WTC11 (cell line): ENCODE measurements around the gene ZNF112. TPM values are rescaled to one million over a fixed set of nuclear protein-coding genes. Genes with fewer than 3 reads are reported as not detected.

Experiments
- ATAC-seq: fragments of 200-7000 bp; cut with Tn5 transposase; 2 replicates; pipeline ENCODE4 v1.10.0; 2021; ENCODE audit warnings: mild to moderate bottlenecking, moderate library complexity
- CTCF ChIA-PET: fragments of 300-600 bp; sonication (Branson Sonifier 250); formaldehyde crosslinking; loops from one replicate; lab custom pipeline; 2021; ENCODE audit warnings: antibody characterized with exemption; lab: Charles Lee
- POLR2A ChIA-PET: fragments of 350-600 bp; sonication (Branson Sonifier 250); formaldehyde crosslinking; loops from one replicate; lab custom pipeline; 2021; ENCODE audit warnings: antibody characterized with exemption; lab: Charles Lee
- DNase-seq: peaks from one replicate; pipeline ENCODE4 v3.0.0; 2021; ENCODE audit warnings: low spot score
- H3K27ac Mint-ChIP-seq: 2 replicates; pipeline ENCODE4 v1.8.0; 2021; ENCODE audit warnings: mixed read lengths
- H3K27me3 Mint-ChIP-seq: 2 replicates; pipeline ENCODE4 v1.8.0; 2021; ENCODE audit warnings: low read depth, mild to moderate bottlenecking, moderate library complexity, mixed read lengths
- H3K36me3 Mint-ChIP-seq: 2 replicates; pipeline ENCODE4 v1.8.0; 2021; ENCODE audit warnings: mixed read lengths
- H3K4me1 Mint-ChIP-seq: 2 replicates; pipeline ENCODE4 v1.8.0; 2022; ENCODE audit warnings: mixed read lengths
- H3K4me3 Mint-ChIP-seq: 2 replicates; pipeline ENCODE4 v1.8.0; 2021; ENCODE audit warnings: mild to moderate bottlenecking, moderate library complexity, mixed read lengths
- H3K9me3 Mint-ChIP-seq: 2 replicates; pipeline ENCODE4 v1.8.0; 2021; ENCODE audit warnings: mixed read lengths
- ATF6 ChIP-seq: sonication (generic); formaldehyde crosslinking; IDR thresholded peaks from 2 replicates; pipeline ENCODE4 v1.8.1; 2023; ENCODE audit warnings: mild to moderate bottlenecking, missing genetic modification reagents
- E2F4 ChIP-seq: sonication (generic); formaldehyde crosslinking; IDR thresholded peaks from 2 replicates; pipeline ENCODE4 v1.8.1; 2022; ENCODE audit warnings: low read depth, mild to moderate bottlenecking, moderate library complexity, missing genetic modification reagents, borderline replicate concordance
- ESRRA ChIP-seq: sonication (generic); formaldehyde crosslinking; IDR thresholded peaks from 2 replicates; pipeline ENCODE4 v1.8.1; 2022; ENCODE audit warnings: mild to moderate bottlenecking, missing genetic modification reagents, borderline replicate concordance
- FOXK1 ChIP-seq: sonication (generic); formaldehyde crosslinking; IDR thresholded peaks from 2 replicates; pipeline ENCODE4 v1.8.0; 2022; ENCODE audit warnings: mild to moderate bottlenecking, moderate library complexity, missing genetic modification reagents
- IRF1 ChIP-seq: sonication (generic); formaldehyde crosslinking; IDR thresholded peaks from 2 replicates; pipeline ENCODE4 v1.8.0; 2023; ENCODE audit warnings: missing genetic modification reagents
- JAZF1 ChIP-seq: fragments of 250-450 bp; sonication (Bioruptor Pico); IDR thresholded peaks from 2 replicates; pipeline ENCODE4 v1.9.0; 2021; ENCODE audit warnings: moderate library complexity, mild to moderate bottlenecking, inconsistent platforms
- JUN ChIP-seq: sonication (generic); formaldehyde crosslinking; IDR thresholded peaks from 2 replicates; pipeline ENCODE4 v1.8.0; 2023; ENCODE audit warnings: mild to moderate bottlenecking, missing genetic modification reagents
- KAT7 ChIP-seq: sonication (generic); formaldehyde crosslinking; IDR thresholded peaks from 2 replicates; pipeline ENCODE4 v1.8.1; 2023; ENCODE audit warnings: missing genetic modification reagents, mild to moderate bottlenecking, borderline replicate concordance
- MXD4 ChIP-seq: fragments of 250-450 bp; sonication (Bioruptor Pico); IDR thresholded peaks from 2 replicates; pipeline ENCODE4 v1.8.0; 2021; ENCODE audit warnings: mild to moderate bottlenecking, moderate library complexity, borderline replicate concordance
- NFATC4 ChIP-seq: fragments of 250-450 bp; sonication (Bioruptor Pico); IDR thresholded peaks from 2 replicates; pipeline ENCODE4 v1.9.0; 2021; ENCODE audit warnings: mild to moderate bottlenecking
- NR1H2 ChIP-seq: sonication (generic); formaldehyde crosslinking; IDR thresholded peaks from 2 replicates; pipeline ENCODE4 v1.9.0; 2021; ENCODE audit warnings: mild to moderate bottlenecking, moderate library complexity, missing genetic modification reagents
- PRRX2 ChIP-seq: fragments of 250-450 bp; sonication (Bioruptor Pico); IDR thresholded peaks from 2 replicates; pipeline ENCODE4 v1.8.0; 2021; ENCODE audit warnings: mild to moderate bottlenecking
- ZNF396 ChIP-seq: fragments of 250-450 bp; sonication (Bioruptor Pico); IDR thresholded peaks from 2 replicates; pipeline ENCODE4 v1.8.0; 2021; ENCODE audit warnings: mild to moderate bottlenecking, moderate library complexity, borderline replicate concordance
- ZNF416 ChIP-seq: fragments of 250-450 bp; sonication (Bioruptor Pico); IDR thresholded peaks from 2 replicates; pipeline ENCODE4 v1.9.0; 2021; ENCODE audit warnings: mild to moderate bottlenecking, inconsistent platforms
- ZNF425 ChIP-seq: fragments of 250-450 bp; sonication (Bioruptor Pico); conservative IDR thresholded peaks from 2 replicates; pipeline ENCODE4 v1.9.0; 2021; ENCODE audit warnings: mild to moderate bottlenecking
- ZNF512 ChIP-seq: sonication (generic); formaldehyde crosslinking; IDR thresholded peaks from 2 replicates; pipeline ENCODE4 v1.8.1; 2022; ENCODE audit warnings: missing genetic modification reagents, borderline replicate concordance
- total RNA-seq: library from RNA; stranded (reverse); gene quantifications from 3 replicates; pipeline ENCODE4 v1.2.3, GENCODE V29; 2021
- TF ChIP-seq, protein P1 (sequence below): sonication (generic); formaldehyde crosslinking; IDR thresholded peaks from 2 replicates; pipeline ENCODE4 v1.8.1; 2023; ENCODE audit warnings: mild to moderate bottlenecking, missing genetic modification reagents, borderline replicate concordance
- TF ChIP-seq, protein P2 (sequence below): sonication (generic); formaldehyde crosslinking; IDR thresholded peaks from 2 replicates; pipeline ENCODE4 v1.8.0; 2022; ENCODE audit warnings: mild to moderate bottlenecking, missing genetic modification reagents

Gene ZNF112
- total RNA-seq, 1 experiment from 2014 or later, result 2.0 TPM

GRCh38 chr19:44284968-44285367, 71.5 kb downstream of the ZNF112 start:
- Mint-ChIP-seq H3K36me3 (peaks cover 65% of the 10 kb centered on the region), H3K4me1 (no peaks in the 10 kb centered on the region), H3K9me3 (peaks cover 58% of the 10 kb centered on the region), H3K4me3 (no peak overlapping the region), H3K27ac (no peak overlapping the region), H3K27me3 (peaks cover 4% of the 10 kb centered on the region; the same call in 1 of the 2 replicates)
- ChIA-PET POLR2A (no interaction called here), CTCF (no interaction called here)
- DNase-seq, result no peak
- no peak for ATAC-seq
- TF ChIP-seq ZNF396 (CRISPR knock-in tag) (no peak), ZNF512 (CRISPR knock-in tag) (no peak), ZNF425 (CRISPR knock-in tag) (no peak), NR1H2 (CRISPR knock-in tag) (no peak), JAZF1 (CRISPR knock-in tag) (no peak), ZNF416 (CRISPR knock-in tag) (no peak), JUN (CRISPR knock-in tag) (no peak), E2F4 (CRISPR knock-in tag) (no peak), PRRX2 (CRISPR knock-in tag) (no peak), NFATC4 (no peak), FOXK1 (CRISPR knock-in tag) (no peak), IRF1 (CRISPR knock-in tag) (no peak), MXD4 (CRISPR knock-in tag) (no peak), ESRRA (CRISPR knock-in tag) (no peak), ATF6 (CRISPR knock-in tag) (no peak), KAT7 (no peak)
- TF ChIP-seq, protein P1, sequence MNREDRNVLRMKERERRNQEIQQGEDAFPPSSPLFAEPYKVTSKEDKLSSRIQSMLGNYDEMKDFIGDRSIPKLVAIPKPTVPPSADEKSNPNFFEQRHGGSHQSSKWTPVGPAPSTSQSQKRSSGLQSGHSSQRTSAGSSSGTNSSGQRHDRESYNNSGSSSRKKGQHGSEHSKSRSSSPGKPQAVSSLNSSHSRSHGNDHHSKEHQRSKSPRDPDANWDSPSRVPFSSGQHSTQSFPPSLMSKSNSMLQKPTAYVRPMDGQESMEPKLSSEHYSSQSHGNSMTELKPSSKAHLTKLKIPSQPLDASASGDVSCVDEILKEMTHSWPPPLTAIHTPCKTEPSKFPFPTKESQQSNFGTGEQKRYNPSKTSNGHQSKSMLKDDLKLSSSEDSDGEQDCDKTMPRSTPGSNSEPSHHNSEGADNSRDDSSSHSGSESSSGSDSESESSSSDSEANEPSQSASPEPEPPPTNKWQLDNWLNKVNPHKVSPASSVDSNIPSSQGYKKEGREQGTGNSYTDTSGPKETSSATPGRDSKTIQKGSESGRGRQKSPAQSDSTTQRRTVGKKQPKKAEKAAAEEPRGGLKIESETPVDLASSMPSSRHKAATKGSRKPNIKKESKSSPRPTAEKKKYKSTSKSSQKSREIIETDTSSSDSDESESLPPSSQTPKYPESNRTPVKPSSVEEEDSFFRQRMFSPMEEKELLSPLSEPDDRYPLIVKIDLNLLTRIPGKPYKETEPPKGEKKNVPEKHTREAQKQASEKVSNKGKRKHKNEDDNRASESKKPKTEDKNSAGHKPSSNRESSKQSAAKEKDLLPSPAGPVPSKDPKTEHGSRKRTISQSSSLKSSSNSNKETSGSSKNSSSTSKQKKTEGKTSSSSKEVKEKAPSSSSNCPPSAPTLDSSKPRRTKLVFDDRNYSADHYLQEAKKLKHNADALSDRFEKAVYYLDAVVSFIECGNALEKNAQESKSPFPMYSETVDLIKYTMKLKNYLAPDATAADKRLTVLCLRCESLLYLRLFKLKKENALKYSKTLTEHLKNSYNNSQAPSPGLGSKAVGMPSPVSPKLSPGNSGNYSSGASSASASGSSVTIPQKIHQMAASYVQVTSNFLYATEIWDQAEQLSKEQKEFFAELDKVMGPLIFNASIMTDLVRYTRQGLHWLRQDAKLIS (CRISPR knock-in tag), result no peak
- TF ChIP-seq, protein P2, sequence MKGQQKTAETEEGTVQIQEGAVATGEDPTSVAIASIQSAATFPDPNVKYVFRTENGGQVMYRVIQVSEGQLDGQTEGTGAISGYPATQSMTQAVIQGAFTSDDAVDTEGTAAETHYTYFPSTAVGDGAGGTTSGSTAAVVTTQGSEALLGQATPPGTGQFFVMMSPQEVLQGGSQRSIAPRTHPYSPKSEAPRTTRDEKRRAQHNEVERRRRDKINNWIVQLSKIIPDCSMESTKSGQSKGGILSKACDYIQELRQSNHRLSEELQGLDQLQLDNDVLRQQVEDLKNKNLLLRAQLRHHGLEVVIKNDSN, result no peak
